GM21786 (cell line): ENCODE measurements around the gene PKD2.
"Not testable (repeated sequence)": the region's sequence is repeated elsewhere in the genome, so short reads cannot be mapped to it uniquely, and the experiment has no call there.

Experiments
- ATAC-seq: cut with Tn5 transposase; IDR thresholded peaks from one replicate; pipeline ENCODE4 v1.9.1; 2021; ENCODE audit not compliant: unreplicated experiment

PKD2 gene

GRCh38 chr4:88109123-88109881 is 101.9 kb downstream of the PKD2 start:
- ATAC-seq = no peak

DNA sequence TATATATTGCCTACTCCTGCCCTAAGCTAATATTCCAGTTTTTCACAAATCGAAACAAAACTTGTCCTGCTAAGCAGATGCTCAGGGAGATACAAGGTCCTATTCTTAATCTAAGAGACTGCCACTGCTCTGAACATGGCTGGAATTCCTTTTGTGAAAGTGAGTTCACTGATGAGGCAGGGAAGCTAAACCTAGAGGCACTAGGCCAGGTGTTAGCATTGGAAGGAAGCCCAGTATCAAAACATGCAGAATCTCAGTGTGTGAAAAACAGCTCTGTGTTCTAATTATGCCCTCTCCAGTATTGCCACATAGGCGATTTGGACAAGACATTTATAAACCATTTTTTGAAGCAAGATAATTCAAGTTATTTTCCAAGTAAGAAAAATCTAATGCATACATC is 103.4 kb downstream of the PKD2 start:
- no peak for ATAC-seq

DNA sequence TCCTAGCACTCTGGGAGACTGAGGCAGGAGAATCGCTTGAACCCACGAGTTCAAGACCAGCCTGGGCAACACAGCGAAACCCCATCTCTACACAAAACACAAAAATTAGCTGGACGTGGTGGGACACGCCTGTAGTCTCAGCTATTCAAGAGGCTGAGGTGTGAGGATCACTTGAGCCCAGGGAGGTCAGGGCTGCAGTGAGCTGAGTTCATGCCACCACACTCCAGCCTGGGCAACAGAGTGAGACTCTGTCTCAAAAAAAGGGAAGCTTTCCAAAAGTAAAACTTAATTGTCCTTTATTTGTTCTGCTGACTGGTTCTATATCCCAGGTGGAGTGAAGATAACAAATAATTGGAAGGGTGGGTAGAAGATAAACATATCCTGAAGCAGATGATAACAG is 105.4 kb downstream of the PKD2 start:
- ATAC-seq = no peak

GRCh38 chr4:88115587-88115986 is 108.2 kb downstream of the PKD2 start:
- no peak for ATAC-seq

DNA sequence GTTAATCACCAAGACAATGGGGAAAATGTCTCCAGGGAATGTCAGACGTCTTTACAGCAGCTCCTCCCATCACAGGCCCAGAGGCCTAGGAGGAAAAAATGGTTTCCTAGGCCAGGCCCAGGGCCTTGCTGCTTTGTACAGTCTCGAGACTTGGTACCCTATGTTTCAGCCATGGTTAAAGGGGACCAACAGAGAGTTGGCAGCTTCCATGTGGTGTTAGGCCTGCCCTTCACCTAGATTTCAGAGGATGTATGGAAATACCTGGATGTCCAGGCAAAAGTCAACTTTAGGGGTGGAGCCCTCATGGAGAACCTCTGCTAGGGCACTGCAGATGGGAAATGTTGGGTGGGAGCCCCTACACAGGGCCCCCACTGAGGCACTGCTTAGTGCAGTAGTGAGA is 112.5 kb downstream of the PKD2 start:
- no peak for ATAC-seq

GRCh38 chr4:88122260-88122659 is 114.8 kb downstream of the PKD2 start:
- ATAC-seq = not testable (repeated sequence)
